Caki2 (cell line): ENCODE data around the gene CHN1. TPM values are rescaled to one million over a fixed set of nuclear protein-coding genes. Genes with fewer than 3 reads are reported as not detected.

Experiments used
- DNase-seq: peaks from one replicate; pipeline ENCODE4 v3.0.0-alpha.2; 2015; ENCODE audit warnings: low read depth
- in situ Hi-C: cut with HindIII; loops from 2 replicates; pipeline ENCODE4 v1.10.0; 2016; ENCODE audit warnings: low sequenced_read_pairs, low pct_unique_long_range_greater_than_20kb, mixed read lengths
- total RNA-seq: library from RNA; depleted of rRNA; stranded (reverse); fragments of >200 nt; shearing (Covaris generic); gene quantifications from 2 replicates; pipeline ENCODE4 v1.2.3, GENCODE V29; 2014; ENCODE audit warnings: low replicate concordance

CHN1 gene
- total RNA-seq, 1 experiment from 2014 or later, result 8.8 TPM

GRCh38 chr2:174901075-174901474 lies 104.1 kb downstream of the CHN1 start:
- DNase-seq, result no peak
- in situ Hi-C loops, result no loop called here

- in situ Hi-C loops, result no loop called here
Measured at GRCh38 chr2:174897286-174897685, 107.9 kb downstream of the CHN1 start.

GRCh38 chr2:174893018-174893417 lies 112.2 kb downstream of the CHN1 start:
- DNase-seq, result no peak
- in situ Hi-C loops, result no loop called here

More at GRCh38 chr2:174897286-174897685, 107.9 kb downstream of the CHN1 start:
- no peak for DNase-seq

GRCh38 chr2:174892546-174892945 lies 112.6 kb downstream of the CHN1 start:
- in situ Hi-C loops, result no loop called here
- DNase-seq, result no peak

GRCh38 chr2:174888646-174889271 lies 116.4 kb downstream of the CHN1 start:
- in situ Hi-C loops, result no loop called here
- no peak for DNase-seq

- no peak for DNase-seq
- in situ Hi-C loops, result no loop called here
Measured at GRCh38 chr2:174888146-174888545, 117.0 kb downstream of the CHN1 start.

GRCh38 chr2:174882416-174882815 lies 122.8 kb downstream of the CHN1 start:
- in situ Hi-C loops, result no loop called here

GRCh38 chr2:174881678-174882077 lies 123.5 kb downstream of the CHN1 start:
- in situ Hi-C loops, result no loop called here
- DNase-seq, result no peak

More at GRCh38 chr2:174882416-174882815, 122.8 kb downstream of the CHN1 start:
- DNase-seq, result no peak

GRCh38 chr2:174878537-174879147 lies 126.5 kb downstream of the CHN1 start:
- in situ Hi-C loops, result no loop called here
- no peak for DNase-seq

GRCh38 chr2:174877751-174878150 lies 127.4 kb downstream of the CHN1 start:
- no peak for DNase-seq
- in situ Hi-C loops, result no loop called here

- no peak for DNase-seq
- in situ Hi-C loops, result no loop called here
Measured at GRCh38 chr2:174877301-174877700, 127.9 kb downstream of the CHN1 start.

- in situ Hi-C loops, result no loop called here
- no peak for DNase-seq
Measured at GRCh38 chr2:174874085-174874484, 131.1 kb downstream of the CHN1 start.

GRCh38 chr2:174873471-174873870 lies 131.7 kb downstream of the CHN1 start:
- in situ Hi-C loops, result no loop called here

GRCh38 chr2:174870787-174871186 lies 134.4 kb downstream of the CHN1 start:
- in situ Hi-C loops, result no loop called here
- no peak for DNase-seq

More at GRCh38 chr2:174873471-174873870, 131.7 kb downstream of the CHN1 start:
- no peak for DNase-seq

- in situ Hi-C loops, result no loop called here
- peak; percentile 20 for DNase-seq
Measured at GRCh38 chr2:174868878-174869277, 136.3 kb downstream of the CHN1 start.

GRCh38 chr2:174866421-174866820 lies 138.8 kb downstream of the CHN1 start:
- no peak for DNase-seq
- in situ Hi-C loops, result no loop called here

GRCh38 chr2:174863183-174863582 lies 142.0 kb downstream of the CHN1 start:
- DNase-seq, result no peak
- in situ Hi-C loops, result no loop called here

- no peak for DNase-seq
- in situ Hi-C loops, result no loop called here
Measured at GRCh38 chr2:174859563-174860169, 145.5 kb downstream of the CHN1 start.

GRCh38 chr2:174858745-174859144 lies 146.4 kb downstream of the CHN1 start:
- in situ Hi-C loops, result no loop called here
- DNase-seq, result no peak

GRCh38 chr2:174856447-174856846 lies 148.7 kb downstream of the CHN1 start:
- no peak for DNase-seq
- in situ Hi-C loops, result no loop called here
